Endothelial cell of umbilical vein (primary cell): ENCODE measurements around the gene COL16A1. TPM values are rescaled to one million over a fixed set of nuclear protein-coding genes. Genes with fewer than 3 reads are reported as not detected.

ENCODE experiments used
- BruUV-seq: library from RNA; stranded (reverse); fragments of 400-500 nt; replicated peaks from 2 replicates; lab custom pipeline; 2021; lab: Mats Ljungman, UMichigan
- CTCF ChIA-PET: fragments of 300-600, 350-600 bp; sonication (Branson Sonifier 250); formaldehyde crosslinking; loops from one replicate; lab custom pipeline; 2021; ENCODE audit warnings: antibody characterized with exemption, inconsistent platforms; lab: Charles Lee
- POLR2A ChIA-PET: fragments of 300-600, 350-600 bp; sonication (Branson Sonifier 250); formaldehyde crosslinking; loops from one replicate; lab custom pipeline; 2021; ENCODE audit warnings: antibody characterized with exemption, inconsistent platforms; lab: Charles Lee
- DNase-seq: peaks from one replicate; pipeline ENCODE4 v3.0.0-alpha.2; 2011; ENCODE audit warnings: low read depth, low spot score
- FAIRE-seq: peaks from 2 replicates; lab custom pipeline; 2011; peaks lifted over from hg19 to GRCh38; lab: Jason Lieb, UNC
- H2AFZ ChIP-seq: 2 replicates; pipeline ENCODE4 v1.6.0; 2012; ENCODE audit warnings: low read depth, low read length, control low read depth, inconsistent platforms
- H3K27ac ChIP-seq: 2 replicates; pipeline ENCODE4 v1.5.1; 2011; ENCODE audit warnings: low read depth, mild to moderate bottlenecking, control low read depth, low read length, moderate library complexity; ENCODE audit not compliant: insufficient read depth
- H3K27me3 ChIP-seq, 2 experiments: 2 replicates each; pipeline versions ENCODE4 v1.6.0 to v1.6.1; 2011; ENCODE audit warnings: low read length in 2 of 2, mixed read lengths in 1 of 2; ENCODE audit not compliant: control insufficient read depth in 2 of 2, insufficient read depth in 2 of 2
- H3K36me3 ChIP-seq, 2 experiments: 2 replicates in 1 of 2; 3 replicates in 1 of 2; pipeline ENCODE4 v1.5.1; 2011; ENCODE audit warnings: low read length in 2 of 2, mild to moderate bottlenecking in 1 of 2, moderate library complexity in 1 of 2; ENCODE audit not compliant: control insufficient read depth in 2 of 2, insufficient read depth in 2 of 2; ENCODE audit errors: extremely low read depth in 1 of 2
- H3K4me1 ChIP-seq: 3 replicates; pipeline ENCODE4 v1.5.1; 2011; ENCODE audit warnings: mild to moderate bottlenecking, low read length; ENCODE audit not compliant: control insufficient read depth, insufficient read depth; ENCODE audit errors: extremely low read depth
- H3K4me2 ChIP-seq: 2 replicates; pipeline ENCODE4 v1.6.1; 2011; ENCODE audit warnings: low read length, control low read depth, mixed read lengths; ENCODE audit not compliant: insufficient read depth
- H3K4me3 ChIP-seq, 3 experiments: fragments of 200-600 bp in 1 of 3; sonication (generic), shearing (Covaris generic) in 1 of 3; replicated peaks in 1 of 3; 2 replicates each; pipeline ENCODE4 v1.5.1; 2011 to 2016; ENCODE audit warnings: control low read depth in 3 of 3, low read length in 3 of 3, mild to moderate bottlenecking in 2 of 3, inconsistent platforms in 1 of 3, low read depth in 1 of 3, moderate library complexity in 1 of 3; ENCODE audit not compliant: insufficient read depth in 1 of 3
- H3K79me2 ChIP-seq: 2 replicates; pipeline ENCODE4 v1.6.0; 2012; ENCODE audit warnings: low read length, inconsistent platforms; ENCODE audit not compliant: control insufficient read depth, insufficient read depth
- H3K9ac ChIP-seq: replicated peaks from 2 replicates; pipeline ENCODE3; 2011; ENCODE audit warnings: low read length, control low read depth; ENCODE audit not compliant: insufficient read depth; ENCODE audit errors: extremely low read depth
- H3K9me1 ChIP-seq: replicated peaks from 3 replicates; pipeline ENCODE4 v1.6.0; 2011; ENCODE audit warnings: mild to moderate bottlenecking, low read length; ENCODE audit not compliant: control insufficient read depth, insufficient read depth; ENCODE audit errors: extremely low read depth
- H3K9me3 ChIP-seq: replicated peaks from 2 replicates; pipeline ENCODE4 v1.5.1; 2012; ENCODE audit warnings: low read length, inconsistent platforms; ENCODE audit not compliant: control insufficient read depth, insufficient read depth
- H4K20me1 ChIP-seq: replicated peaks from 2 replicates; pipeline ENCODE3; 2011; ENCODE audit warnings: mild to moderate bottlenecking, low read length; ENCODE audit not compliant: control insufficient read depth, insufficient read depth; ENCODE audit errors: extremely low read depth
- EZH2 ChIP-seq: IDR thresholded peaks from 2 replicates; pipeline ENCODE4 v1.6.1; 2012; ENCODE audit warnings: borderline replicate concordance, low read depth, mild to moderate bottlenecking, moderate library complexity, low read length, inconsistent platforms; ENCODE audit not compliant: severe bottlenecking
- FOS ChIP-seq: IDR thresholded peaks from 2 replicates; pipeline ENCODE4 v1.6.1; 2011; ENCODE audit warnings: mild to moderate bottlenecking, low read length, moderate library complexity, borderline replicate concordance; ENCODE audit not compliant: insufficient read depth
- GATA2 ChIP-seq: IDR thresholded peaks from 2 replicates; pipeline ENCODE4 v1.7.0; 2011; ENCODE audit warnings: low read depth, mild to moderate bottlenecking, moderate library complexity, mixed read lengths, low read length; ENCODE audit not compliant: insufficient read length, insufficient read depth
- JUN ChIP-seq: IDR thresholded peaks from 2 replicates; pipeline ENCODE4 v1.6.1; 2011; ENCODE audit warnings: borderline replicate concordance, low read depth; ENCODE audit not compliant: insufficient read length, insufficient read depth
- MYC ChIP-seq: IDR thresholded peaks from one replicate; pipeline ENCODE4 v1.6.1; 2011; ENCODE audit warnings: mild to moderate bottlenecking, low read depth, low read length
- POLR2A ChIP-seq: IDR thresholded peaks from 2 replicates; pipeline ENCODE4 v1.6.1; 2012; ENCODE audit warnings: low read depth, mild to moderate bottlenecking, control low read depth, low read length
- POLR2AphosphoS5 ChIP-seq: IDR thresholded peaks from 2 replicates; pipeline ENCODE4 v1.6.1; 2012; ENCODE audit warnings: low read depth, mild to moderate bottlenecking, control low read depth, low read length, moderate library complexity; ENCODE audit not compliant: insufficient read depth
- dilution Hi-C: fragments of 300-500 bp; cut with MboI; formaldehyde crosslinking; loops from one replicate; pipeline ENCODE4 v1.15.0; 2019; ENCODE audit warnings: low sequenced_read_pairs; ENCODE audit not compliant: extremely low pct_ligation_motif_present
- intact Hi-C: fragments of 100-400 bp; cut with micrococcal nuclease; formaldehyde crosslinking; loops from one replicate; pipeline ENCODE4 v1.10.0; 2022
- polyA plus RNA-seq, 4 experiments: library from polyadenylated mRNA; depleted of rRNA in 3 of 4; stranded (reverse) in 3 of 4; unstranded in 1 of 4; fragments of >200 nt; gene quantifications; 2 replicates each; pipeline versions ENCODE4 v1.2.1 to v1.2.3, GENCODE V29; 2011 to 2012; ENCODE audit warnings: missing spikeins in 1 of 4
- total RNA-seq: library from RNA; stranded (reverse); gene quantifications from 2 replicates; pipeline ENCODE4 v1.2.3, GENCODE V29; 2021
- TF ChIP-seq, protein P1 (sequence below), 2 donors: IDR thresholded peaks; 1 replicate in 1 of 2; 2 replicates in 1 of 2; pipeline ENCODE4 v1.5.1; 2011; ENCODE audit warnings: low read length in 2 of 2, mild to moderate bottlenecking in 2 of 2, moderate library complexity in 2 of 2, control low read depth in 1 of 2, inconsistent platforms in 1 of 2, low read depth in 1 of 2; ENCODE audit not compliant: insufficient read depth in 1 of 2; ENCODE audit errors: extremely low read depth in 1 of 2
- TF ChIP-seq, protein P2 (sequence below): IDR thresholded peaks from 2 replicates; pipeline ENCODE4 v1.6.1; 2011; ENCODE audit not compliant: insufficient read depth, insufficient read length

COL16A1 gene
- total and polyA plus RNA-seq, 2 donors (not counting 3 experiments of a cell fraction or from before 2014, with no cell fraction given): 0.68 to 1.2 TPM

DNA sequence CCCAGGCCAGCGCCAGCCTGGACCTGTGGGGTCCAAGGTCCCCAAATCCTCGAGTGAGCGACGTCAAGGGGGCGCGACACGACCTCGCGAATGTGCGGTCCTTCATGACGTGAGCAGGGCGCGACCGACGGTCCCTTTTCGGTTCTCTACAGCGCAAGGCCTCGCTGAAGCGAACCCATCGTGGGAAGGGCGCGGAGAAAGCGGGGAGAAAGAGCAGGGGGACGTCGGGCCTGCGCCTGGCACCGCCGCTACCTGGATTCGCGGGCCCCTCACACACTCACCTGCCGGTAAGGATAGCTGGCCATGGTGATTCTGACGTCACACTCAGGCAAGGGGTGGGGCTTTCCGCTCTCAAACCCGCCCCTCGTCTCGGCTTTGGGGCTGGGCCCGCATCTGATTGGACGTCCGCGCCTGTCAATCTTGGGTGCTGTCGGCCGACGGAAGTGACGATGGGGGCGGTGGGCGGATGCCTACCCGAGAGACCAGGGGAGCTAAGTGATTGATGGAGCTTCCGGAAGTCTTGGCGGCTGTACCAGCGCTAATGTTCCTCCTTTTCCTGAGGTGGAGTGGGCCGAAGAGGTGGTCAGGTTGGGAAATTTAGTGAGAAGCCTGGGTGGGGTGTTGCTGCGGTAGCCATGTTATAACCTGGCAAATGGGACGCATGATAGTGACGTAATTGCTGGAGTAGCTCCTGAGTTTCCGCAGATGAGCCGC, 59.1 kb downstream of the COL16A1 start, which contains the start of gene PEF1:
TSS of gene PEF1 (minus strand) at position 317 of the 714 bp plus-strand sequence. CDS start at position 305, 12 bp downstream.
- Histone ChIP-seq H4K20me1 (no peaks in the 10 kb centered on the region), H3K36me3 (no peaks in the 10 kb centered on the region), H3K9ac (peak within 1 kb of the TSS; percentile 87), H3K79me2 (peaks cover 36% of the 10 kb centered on the region), H3K27ac (peak within 1 kb of the TSS; percentile 90), H3K9me1 (no peaks in the 10 kb centered on the region), H3K4me1 (peaks cover 22% of the 10 kb centered on the region), H3K27me3 (no peaks in the 10 kb centered on the region), H3K9me3 (no peaks in the 10 kb centered on the region), H3K4me3 (peak within 1 kb of the TSS; percentile 53 to 93 (median 68)), H2AFZ (peak within 1 kb of the TSS; percentile 92), H3K4me2 (peak within 1 kb of the TSS; percentile 97)
- dilution Hi-C loops: no loop called here
- intact Hi-C loops: loop anchor here (1.0 to 10.0 kb wide), 3 partner anchors 56 to 290 kb away; partner anchors contain the start of gene PTP4A2
- BruUV-seq: no TSS peak
- FAIRE-seq: peak; percentile 99
- TF ChIP-seq POLR2AphosphoS5: no peak
- no peak for TF ChIP-seq GATA2
- TF ChIP-seq, protein P1, sequence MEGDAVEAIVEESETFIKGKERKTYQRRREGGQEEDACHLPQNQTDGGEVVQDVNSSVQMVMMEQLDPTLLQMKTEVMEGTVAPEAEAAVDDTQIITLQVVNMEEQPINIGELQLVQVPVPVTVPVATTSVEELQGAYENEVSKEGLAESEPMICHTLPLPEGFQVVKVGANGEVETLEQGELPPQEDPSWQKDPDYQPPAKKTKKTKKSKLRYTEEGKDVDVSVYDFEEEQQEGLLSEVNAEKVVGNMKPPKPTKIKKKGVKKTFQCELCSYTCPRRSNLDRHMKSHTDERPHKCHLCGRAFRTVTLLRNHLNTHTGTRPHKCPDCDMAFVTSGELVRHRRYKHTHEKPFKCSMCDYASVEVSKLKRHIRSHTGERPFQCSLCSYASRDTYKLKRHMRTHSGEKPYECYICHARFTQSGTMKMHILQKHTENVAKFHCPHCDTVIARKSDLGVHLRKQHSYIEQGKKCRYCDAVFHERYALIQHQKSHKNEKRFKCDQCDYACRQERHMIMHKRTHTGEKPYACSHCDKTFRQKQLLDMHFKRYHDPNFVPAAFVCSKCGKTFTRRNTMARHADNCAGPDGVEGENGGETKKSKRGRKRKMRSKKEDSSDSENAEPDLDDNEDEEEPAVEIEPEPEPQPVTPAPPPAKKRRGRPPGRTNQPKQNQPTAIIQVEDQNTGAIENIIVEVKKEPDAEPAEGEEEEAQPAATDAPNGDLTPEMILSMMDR (IDR thresholded peaks at IDR 0.05; ENCODE audit: extremely low read depth in 1 of 2, insufficient read depth in 1 of 2, low read depth in 1 of 2, low read length in 2 of 2): no peak
- TF ChIP-seq POLR2A: peak; percentile 33
- no peak for TF ChIP-seq MYC
- TF ChIP-seq, protein P2, sequence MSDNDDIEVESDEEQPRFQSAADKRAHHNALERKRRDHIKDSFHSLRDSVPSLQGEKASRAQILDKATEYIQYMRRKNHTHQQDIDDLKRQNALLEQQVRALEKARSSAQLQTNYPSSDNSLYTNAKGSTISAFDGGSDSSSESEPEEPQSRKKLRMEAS: peak; percentile 19
- peak; percentile 36 for TF ChIP-seq JUN
- TF ChIP-seq EZH2: no peak
- TF ChIP-seq FOS: no peak
- CTCF ChIA-PET: interaction anchor here (0.8 to 1.4 kb wide), 10 partner anchors 9 to 171 kb away, joined by 3 to 9 read pairs (median 4); partner anchors contain the start of gene SPOCD1
- POLR2A ChIA-PET: interaction anchor here (0.8 kb wide), 2 partner anchors 12 to 57 kb away, joined by 3 to 4 read pairs; no protein-coding TSS in a partner anchor
- peak; percentile 98 for DNase-seq
